ENCODE measurements around the gene SH3RF3.

Gene SH3RF3

DNA sequence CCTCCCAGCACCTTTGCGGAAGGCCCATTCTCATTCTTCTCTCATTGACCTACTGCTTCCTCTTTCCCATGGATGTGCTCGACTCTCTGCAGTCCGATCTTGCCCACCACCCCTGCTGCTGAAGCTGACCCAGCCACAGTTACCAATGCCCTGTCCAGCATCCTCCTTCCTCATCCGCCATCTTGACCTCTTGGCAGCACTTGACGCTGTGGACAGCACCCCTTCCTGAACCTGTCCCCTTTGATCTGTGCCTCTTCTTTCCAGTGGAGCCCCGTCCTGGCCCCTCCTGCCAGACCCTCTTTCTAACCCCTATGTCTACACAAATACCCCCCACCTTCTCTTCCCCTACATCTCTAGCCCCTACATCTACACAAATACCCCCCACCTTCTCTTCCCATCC is 275.7 kb downstream of the SH3RF3 start:
- TF ChIP-seq, protein P1, sequence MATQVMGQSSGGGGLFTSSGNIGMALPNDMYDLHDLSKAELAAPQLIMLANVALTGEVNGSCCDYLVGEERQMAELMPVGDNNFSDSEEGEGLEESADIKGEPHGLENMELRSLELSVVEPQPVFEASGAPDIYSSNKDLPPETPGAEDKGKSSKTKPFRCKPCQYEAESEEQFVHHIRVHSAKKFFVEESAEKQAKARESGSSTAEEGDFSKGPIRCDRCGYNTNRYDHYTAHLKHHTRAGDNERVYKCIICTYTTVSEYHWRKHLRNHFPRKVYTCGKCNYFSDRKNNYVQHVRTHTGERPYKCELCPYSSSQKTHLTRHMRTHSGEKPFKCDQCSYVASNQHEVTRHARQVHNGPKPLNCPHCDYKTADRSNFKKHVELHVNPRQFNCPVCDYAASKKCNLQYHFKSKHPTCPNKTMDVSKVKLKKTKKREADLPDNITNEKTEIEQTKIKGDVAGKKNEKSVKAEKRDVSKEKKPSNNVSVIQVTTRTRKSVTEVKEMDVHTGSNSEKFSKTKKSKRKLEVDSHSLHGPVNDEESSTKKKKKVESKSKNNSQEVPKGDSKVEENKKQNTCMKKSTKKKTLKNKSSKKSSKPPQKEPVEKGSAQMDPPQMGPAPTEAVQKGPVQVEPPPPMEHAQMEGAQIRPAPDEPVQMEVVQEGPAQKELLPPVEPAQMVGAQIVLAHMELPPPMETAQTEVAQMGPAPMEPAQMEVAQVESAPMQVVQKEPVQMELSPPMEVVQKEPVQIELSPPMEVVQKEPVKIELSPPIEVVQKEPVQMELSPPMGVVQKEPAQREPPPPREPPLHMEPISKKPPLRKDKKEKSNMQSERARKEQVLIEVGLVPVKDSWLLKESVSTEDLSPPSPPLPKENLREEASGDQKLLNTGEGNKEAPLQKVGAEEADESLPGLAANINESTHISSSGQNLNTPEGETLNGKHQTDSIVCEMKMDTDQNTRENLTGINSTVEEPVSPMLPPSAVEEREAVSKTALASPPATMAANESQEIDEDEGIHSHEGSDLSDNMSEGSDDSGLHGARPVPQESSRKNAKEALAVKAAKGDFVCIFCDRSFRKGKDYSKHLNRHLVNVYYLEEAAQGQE (IDR thresholded peaks at IDR 0.05; ENCODE audit: insufficient read depth in 1 of 2, low read depth in 2 of 2, low read length in 2 of 2), result peak; percentile 44 to 80; a peak in 2 of 4 replicates
- no peak for TF ChIP-seq POLR2AphosphoS5 (IDR thresholded peaks at IDR 0.05; ENCODE audit: low read depth, low read length)

GRCh38 chr2:109405873-109406272 is 276.9 kb downstream of the SH3RF3 start:
- TF ChIP-seq FOXP2 (optimal IDR thresholded peaks at IDR 0.05; ENCODE audit: borderline replicate concordance, extremely low read depth, extremely low read length, insufficient read depth) (no peak), POLR2AphosphoS5 (IDR thresholded peaks at IDR 0.05; ENCODE audit: low read depth, low read length) (no peak), TAF1 (IDR thresholded peaks at IDR 0.05; ENCODE audit: borderline replicate concordance, insufficient read depth, low read length) (no peak), SIN3A (IDR thresholded peaks at IDR 0.05; ENCODE audit: borderline replicate concordance, insufficient read depth, low read length) (no peak)
- TF ChIP-seq, protein P1 (IDR thresholded peaks at IDR 0.05; ENCODE audit: insufficient read depth in 1 of 2, low read depth in 2 of 2, low read length in 2 of 2), result no peak

- TF ChIP-seq SIN3A (IDR thresholded peaks at IDR 0.05; ENCODE audit: borderline replicate concordance, insufficient read depth, low read length) (no peak), POLR2AphosphoS5 (IDR thresholded peaks at IDR 0.05; ENCODE audit: low read depth, low read length) (no peak), TAF1 (IDR thresholded peaks at IDR 0.05; ENCODE audit: borderline replicate concordance, insufficient read depth, low read length) (no peak), FOXP2 (optimal IDR thresholded peaks at IDR 0.05; ENCODE audit: borderline replicate concordance, extremely low read depth, extremely low read length, insufficient read depth) (no peak)
- TF ChIP-seq, protein P1 (IDR thresholded peaks at IDR 0.05; ENCODE audit: insufficient read depth in 1 of 2, low read depth in 2 of 2, low read length in 2 of 2), result no peak
Observed at GRCh38 chr2:109406301-109406700, 277.3 kb downstream of the SH3RF3 start.

GRCh38 chr2:109407276-109408042 is 278.5 kb downstream of the SH3RF3 start:
- TF ChIP-seq TAF1 (IDR thresholded peaks at IDR 0.05; ENCODE audit: borderline replicate concordance, insufficient read depth, low read length) (no peak), FOXP2 (optimal IDR thresholded peaks at IDR 0.05; ENCODE audit: borderline replicate concordance, extremely low read depth, extremely low read length, insufficient read depth) (no peak), POLR2AphosphoS5 (IDR thresholded peaks at IDR 0.05; ENCODE audit: low read depth, low read length) (no peak), SIN3A (IDR thresholded peaks at IDR 0.05; ENCODE audit: borderline replicate concordance, insufficient read depth, low read length) (no peak)
- TF ChIP-seq, protein P1 (IDR thresholded peaks at IDR 0.05; ENCODE audit: insufficient read depth in 1 of 2, low read depth in 2 of 2, low read length in 2 of 2), result no peak

DNA sequence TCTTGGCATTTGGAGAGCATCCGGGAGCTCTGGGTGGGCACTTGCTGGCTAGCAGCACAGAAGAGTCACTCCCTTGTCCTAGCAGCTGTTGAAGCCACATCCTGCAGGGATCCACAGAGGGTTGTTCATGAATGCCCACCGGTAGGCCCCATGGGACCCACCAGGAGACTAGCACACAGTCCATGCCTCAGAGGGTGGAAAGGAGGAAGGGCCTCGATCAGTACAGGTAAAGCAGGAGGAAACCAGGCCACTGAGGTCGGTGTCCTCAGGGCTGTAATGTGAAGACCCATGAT is 279.0 kb downstream of the SH3RF3 start:
- TF ChIP-seq POLR2AphosphoS5 (IDR thresholded peaks at IDR 0.05; ENCODE audit: low read depth, low read length), result no peak
- TF ChIP-seq FOXP2 (optimal IDR thresholded peaks at IDR 0.05; ENCODE audit: borderline replicate concordance, extremely low read depth, extremely low read length, insufficient read depth), result no peak
- TF ChIP-seq SIN3A (IDR thresholded peaks at IDR 0.05; ENCODE audit: borderline replicate concordance, insufficient read depth, low read length), result no peak
- TF ChIP-seq TAF1 (IDR thresholded peaks at IDR 0.05; ENCODE audit: borderline replicate concordance, insufficient read depth, low read length), result no peak
- TF ChIP-seq, protein P1 (IDR thresholded peaks at IDR 0.05; ENCODE audit: insufficient read depth in 1 of 2, low read depth in 2 of 2, low read length in 2 of 2), result no peak
